Measurements from ENCODE around the gene PPOX.

PPOX gene

DNA sequence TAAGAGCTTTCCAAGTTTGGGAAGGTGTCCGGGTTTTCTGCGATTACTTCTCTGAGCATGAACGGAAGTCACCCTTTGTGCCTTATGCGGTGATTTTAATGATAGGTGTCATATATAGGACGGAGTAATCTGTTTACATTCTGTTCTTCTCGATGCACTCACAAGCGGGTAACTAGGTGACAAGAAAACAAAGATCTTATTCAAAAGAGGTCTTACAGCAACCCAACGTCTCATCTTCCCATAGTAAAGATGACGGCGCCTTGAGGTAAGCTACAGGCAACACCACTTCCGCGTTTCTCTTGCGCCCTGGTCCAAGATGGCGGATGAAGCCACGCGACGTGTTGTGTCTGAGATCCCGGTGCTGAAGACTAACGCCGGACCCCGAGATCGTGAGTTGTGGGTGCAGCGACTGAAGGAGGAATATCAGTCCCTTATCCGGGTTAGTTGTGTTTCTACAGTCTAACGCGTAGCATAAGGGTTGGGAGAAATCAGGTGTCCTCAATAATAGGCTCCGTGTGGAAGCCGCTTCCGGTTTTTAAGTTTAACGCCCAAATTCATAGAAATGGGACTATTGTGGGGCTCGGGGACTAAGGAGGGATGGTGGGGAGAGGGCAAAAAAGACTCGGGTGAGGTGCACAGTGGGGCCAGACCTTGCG is 12.4 kb upstream of the PPOX start, which contains the start of gene UFC1:
UFC1 (plus strand) TSS at position 297 of the 656 bp plus-strand sequence; CDS start at position 317, 20 bp downstream.
- DNase-seq = peak; percentile 73

GRCh38 chr1:161157867-161158266 is 8.4 kb upstream of the PPOX start:
- no peak for DNase-seq

GRCh38 chr1:161158316-161159010 is 7.8 kb upstream of the PPOX start:
- no peak for DNase-seq

GRCh38 chr1:161159087-161159912 is 6.9 kb upstream of the PPOX start, which contains the start of gene USP21:
USP21 (plus strand) TSS chr1:161159500; CDS start chr1:161160641, 1,141 bp downstream.
- DNase-seq = peak; percentile 89

DNA sequence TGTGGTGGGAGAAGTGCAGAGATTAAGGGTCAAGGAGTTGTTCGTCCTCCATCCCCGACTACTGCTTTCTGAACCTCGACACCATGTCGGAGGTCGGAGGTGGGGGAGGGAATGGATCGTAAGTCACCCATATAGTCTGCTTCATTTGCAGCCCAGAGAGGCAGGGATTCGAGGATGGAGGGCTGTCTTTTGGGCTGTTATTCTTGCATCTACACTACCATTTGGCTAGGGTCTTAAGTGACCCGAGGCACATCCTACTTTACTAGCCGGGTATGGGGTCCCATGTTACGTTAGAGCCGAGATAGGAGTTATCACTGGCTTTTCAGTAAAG is 6.3 kb upstream of the PPOX start:
- DNase-seq = no peak

DNA sequence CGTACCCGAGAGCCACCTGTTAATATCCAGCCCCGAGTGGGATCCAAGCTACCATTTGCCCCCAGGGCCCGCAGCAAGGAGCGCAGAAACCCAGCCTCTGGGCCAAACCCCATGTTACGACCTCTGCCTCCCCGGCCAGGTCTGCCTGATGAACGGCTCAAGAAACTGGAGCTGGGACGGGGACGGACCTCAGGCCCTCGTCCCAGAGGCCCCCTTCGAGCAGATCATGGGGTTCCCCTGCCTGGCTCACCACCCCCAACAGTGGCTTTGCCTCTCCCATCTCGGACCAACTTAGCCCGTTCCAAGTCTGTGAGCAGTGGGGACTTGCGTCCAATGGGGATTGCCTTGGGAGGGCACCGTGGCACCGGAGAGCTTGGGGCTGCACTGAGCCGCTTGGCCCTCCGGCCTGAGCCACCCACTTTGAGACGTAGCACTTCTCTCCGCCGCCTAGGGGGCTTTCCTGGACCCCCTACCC is 5.5 kb upstream of the PPOX start:
- DNase-seq = no peak

DNA sequence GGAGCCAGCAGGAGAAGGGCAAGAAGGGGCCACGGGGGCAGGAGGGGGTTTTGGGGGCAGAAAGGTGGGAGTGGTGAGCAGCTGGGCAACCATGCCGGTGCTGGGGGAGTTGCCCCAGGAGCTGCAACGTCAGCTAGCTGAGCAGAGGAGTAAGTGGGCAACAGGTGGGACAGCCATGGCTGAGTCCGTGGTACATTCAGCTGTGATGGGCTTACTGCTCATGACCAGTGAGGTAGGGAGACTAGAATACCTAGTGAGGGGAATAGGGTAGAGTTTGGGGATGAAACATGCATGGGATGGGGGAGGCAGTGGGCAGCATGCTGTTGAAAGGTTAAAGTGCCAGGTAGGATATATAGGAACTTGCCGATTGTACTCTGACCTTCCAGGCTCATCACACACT is 4.6 kb upstream of the PPOX start:
- no peak for DNase-seq

DNA sequence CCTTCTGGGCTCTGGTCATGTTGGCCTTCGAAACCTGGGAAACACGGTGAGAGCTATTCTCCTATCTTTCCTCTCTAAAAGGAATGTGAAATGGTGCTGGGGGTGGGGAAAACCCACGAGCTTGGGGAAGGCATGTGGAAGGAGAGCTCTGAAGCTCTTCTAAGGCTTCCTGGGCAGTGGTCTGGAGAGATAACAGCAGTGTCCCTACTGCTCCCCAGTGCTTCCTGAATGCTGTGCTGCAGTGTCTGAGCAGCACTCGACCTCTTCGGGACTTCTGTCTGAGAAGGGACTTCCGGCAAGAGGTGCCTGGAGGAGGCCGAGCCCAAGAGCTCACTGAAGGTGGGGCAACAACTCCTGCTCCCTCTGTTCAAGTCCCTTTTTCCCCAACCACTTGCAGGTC is 4.2 kb upstream of the PPOX start:
- DNase-seq = no peak

DNA sequence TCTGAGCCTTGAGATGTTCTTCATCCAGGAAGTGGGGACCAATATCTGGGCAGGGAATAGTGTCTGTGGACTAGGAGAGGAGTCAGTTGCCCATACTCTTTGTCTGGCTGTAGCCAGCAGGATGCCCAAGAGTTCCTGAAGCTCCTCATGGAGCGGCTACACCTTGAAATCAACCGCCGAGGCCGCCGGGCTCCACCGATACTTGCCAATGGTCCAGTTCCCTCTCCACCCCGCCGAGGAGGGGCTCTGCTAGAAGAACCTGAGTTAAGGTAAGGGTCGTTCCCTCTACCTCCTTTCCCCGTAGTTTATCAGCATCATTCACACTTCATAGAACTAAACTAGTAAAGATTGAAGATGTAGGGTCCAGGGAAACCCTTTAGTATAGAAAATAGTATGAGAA is 3.4 kb upstream of the PPOX start:
- DNase-seq = no peak

DNA sequence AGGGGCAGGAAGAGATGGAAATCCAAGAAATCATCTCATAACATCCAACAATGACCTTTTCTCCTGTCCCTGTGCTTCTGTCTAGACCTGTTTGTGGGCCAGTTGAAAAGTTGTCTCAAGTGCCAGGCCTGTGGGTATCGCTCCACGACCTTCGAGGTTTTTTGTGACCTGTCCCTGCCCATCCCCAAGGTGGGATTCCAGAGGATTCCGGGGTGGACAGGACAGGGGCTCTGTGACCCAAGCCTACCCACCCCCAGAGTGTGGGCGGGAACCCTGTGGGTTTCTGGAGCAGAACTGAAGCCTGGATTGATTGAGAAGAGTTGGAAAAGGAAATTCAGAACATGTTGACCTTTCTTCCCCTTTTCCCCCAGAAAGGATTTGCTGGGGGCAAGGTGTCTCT is 2.4 kb upstream of the PPOX start:
- DNase-seq = no peak

GRCh38 chr1:161164901-161165610 is 1.2 kb upstream of the PPOX start:
- DNase-seq = no peak

DNA sequence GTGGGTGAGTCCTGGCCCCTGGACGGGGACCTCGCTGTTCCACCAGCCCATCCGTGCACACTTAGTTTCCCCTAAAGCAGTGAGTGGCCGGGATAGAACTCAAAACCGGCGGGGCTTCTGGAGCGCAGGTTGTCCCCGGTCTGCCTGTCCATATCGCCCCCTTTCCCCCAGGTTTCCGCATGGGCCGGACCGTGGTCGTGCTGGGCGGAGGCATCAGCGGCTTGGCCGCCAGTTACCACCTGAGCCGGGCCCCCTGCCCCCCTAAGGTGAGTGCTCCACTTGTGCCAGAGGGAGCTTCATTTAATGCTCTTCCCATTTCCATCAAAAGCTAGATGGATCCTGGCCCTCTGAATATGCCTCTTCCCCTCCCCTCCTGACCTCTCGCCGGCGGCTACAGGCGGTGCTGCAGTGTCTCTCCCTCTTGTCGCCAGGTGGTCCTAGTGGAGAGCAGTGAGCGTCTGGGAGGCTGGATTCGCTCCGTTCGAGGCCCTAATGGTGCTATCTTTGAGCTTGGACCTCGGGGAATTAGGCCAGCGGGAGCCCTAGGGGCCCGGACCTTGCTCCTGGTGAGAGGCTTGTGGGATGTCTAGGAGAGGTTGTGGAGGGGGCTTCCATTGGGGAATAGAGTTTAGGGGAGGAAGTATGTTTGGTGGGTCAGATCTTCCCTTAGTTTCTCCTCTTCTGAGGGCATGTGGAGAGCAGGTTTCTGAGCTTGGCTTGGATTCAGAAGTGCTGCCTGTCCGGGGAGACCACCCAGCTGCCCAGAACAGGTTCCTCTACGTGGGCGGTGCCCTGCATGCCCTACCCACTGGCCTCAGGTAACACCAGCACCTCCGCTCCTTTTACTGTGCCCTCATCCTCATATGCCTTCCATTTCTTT is 683 bp downstream of the PPOX start:
- no peak for DNase-seq

DNA sequence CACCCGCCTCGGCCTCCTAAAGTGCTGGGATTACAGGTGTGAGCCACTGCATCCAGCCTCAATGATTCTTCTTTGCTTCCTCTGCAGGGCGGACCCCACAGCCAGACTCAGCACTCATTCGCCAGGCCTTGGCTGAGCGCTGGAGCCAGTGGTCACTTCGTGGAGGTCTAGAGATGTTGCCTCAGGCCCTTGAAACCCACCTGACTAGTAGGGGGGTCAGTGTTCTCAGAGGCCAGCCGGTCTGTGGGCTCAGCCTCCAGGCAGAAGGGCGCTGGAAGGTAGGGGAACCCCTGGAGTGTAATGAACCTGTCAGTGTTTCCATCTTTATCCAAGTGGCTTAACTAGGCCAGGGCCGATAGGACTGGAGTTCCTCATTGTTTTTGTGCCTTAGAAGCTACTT is 2.7 kb downstream of the PPOX start:
- DNase-seq = no peak

GRCh38 chr1:161171191-161171590 is 5.0 kb downstream of the PPOX start:
- no peak for DNase-seq

DNA sequence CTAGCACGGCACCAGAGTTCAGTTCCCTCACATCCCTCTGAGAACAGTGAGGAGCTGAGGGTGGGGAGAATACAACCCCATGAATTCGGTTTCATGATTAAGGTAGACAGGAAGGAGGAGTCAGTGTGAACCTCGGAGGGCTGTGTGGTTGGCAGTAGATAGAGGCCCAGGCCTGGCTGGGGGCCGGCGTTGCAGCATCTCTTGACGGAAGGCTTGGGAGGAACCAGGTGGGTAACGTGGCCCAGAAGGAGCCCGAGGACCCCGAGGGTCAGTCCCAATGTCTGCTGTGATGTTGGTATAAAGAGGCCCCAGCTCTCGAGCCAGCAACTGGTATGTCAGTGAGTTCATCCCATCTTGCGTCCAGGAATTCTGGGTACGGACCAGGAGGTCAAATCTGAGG is 5.5 kb downstream of the PPOX start:
- no peak for DNase-seq

DNA sequence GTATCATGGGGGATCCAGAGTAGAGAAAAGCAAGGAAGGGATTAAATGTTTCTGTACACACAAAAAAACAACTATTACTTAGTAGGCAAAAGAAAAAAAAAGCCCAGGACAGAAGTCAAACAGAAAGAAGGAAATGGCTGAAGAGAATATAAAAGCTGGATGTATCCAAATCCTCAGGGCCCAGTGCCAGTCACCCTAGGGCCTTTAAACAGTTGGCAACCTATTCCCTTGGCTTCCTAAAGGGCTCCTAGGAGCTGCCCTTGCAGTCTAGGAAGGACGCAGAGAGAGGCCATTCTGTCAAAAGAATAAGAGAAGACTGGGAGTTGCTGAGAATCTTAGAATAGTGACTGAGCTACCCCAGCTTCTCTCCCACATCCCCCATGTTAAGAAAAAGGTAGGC is 6.1 kb downstream of the PPOX start:
- DNase-seq = no peak

GRCh38 chr1:161172776-161173376 is 6.7 kb downstream of the PPOX start:
- DNase-seq = no peak

- no peak for DNase-seq
Measured at GRCh38 chr1:161173711-161174110, 7.5 kb downstream of the PPOX start.

GRCh38 chr1:161174911-161175310 is 8.7 kb downstream of the PPOX start:
- DNase-seq = no peak

DNA sequence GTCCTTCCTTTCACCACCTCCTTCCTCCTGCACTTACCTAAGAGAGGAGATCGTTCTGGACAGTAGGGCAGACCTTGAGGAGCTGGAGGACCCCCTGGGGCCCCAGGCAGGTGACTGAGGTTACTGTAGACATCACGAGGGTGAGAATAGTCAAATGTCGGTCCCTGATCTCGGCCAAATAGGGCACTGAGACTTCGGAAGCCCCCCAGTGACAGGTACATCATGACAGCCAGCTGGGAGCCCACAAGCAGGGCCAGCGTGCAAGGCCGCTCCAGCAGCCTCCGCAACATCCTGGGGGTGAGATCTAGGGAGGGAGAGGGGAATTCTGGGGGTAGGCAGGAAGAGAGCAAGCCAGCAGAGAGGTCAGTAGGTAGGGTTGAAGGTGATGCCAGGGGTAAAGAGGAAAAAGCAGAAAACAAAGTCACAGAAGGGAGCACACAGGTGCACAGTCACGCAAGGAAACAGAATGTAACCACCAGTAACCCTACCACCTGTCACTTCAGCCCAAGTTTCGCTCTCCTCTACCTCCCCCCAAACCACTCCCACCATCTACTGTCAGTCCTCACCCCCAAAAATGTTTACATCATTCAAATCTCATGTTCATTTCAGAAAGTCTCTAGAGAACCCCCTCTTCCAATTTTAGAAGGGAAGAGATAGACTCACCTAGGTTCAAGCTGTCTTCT is 9.7 kb downstream of the PPOX start:
- DNase-seq = no peak
